WERI-Rb-1 (cell line): ENCODE measurements around the gene TRDMT1.

Source experiments
- DNase-seq: peaks from one replicate; pipeline ENCODE4 v3.0.0-alpha.2; 2020
- H3K27ac ChIP-seq: fragments of 250-450 bp; sonication (Bioruptor Pico); 2 replicates; pipeline ENCODE4 v1.5.1; 2020; ENCODE audit warnings: mild to moderate bottlenecking, moderate library complexity
- H3K27me3 ChIP-seq: fragments of 250-450 bp; sonication (Bioruptor Pico); 2 replicates; pipeline ENCODE4 v1.5.1; 2021; ENCODE audit warnings: mild to moderate bottlenecking, low read depth, moderate library complexity; ENCODE audit not compliant: insufficient read depth, severe bottlenecking
- H3K36me3 ChIP-seq: fragments of 250-450 bp; sonication (Bioruptor Pico); 2 replicates; pipeline ENCODE4 v1.5.1; 2020; ENCODE audit warnings: mild to moderate bottlenecking, moderate library complexity
- H3K4me3 ChIP-seq: 2 replicates; pipeline ENCODE4 v1.5.1; 2011; ENCODE audit warnings: low read depth, mild to moderate bottlenecking, control low read depth, low read length
- H3K9me3 ChIP-seq: fragments of 250-450 bp; sonication (Bioruptor Pico); 2 replicates; pipeline ENCODE4 v1.5.1; 2021; ENCODE audit warnings: mild to moderate bottlenecking, moderate library complexity; ENCODE audit not compliant: severe bottlenecking
- TF ChIP-seq, protein P1 (sequence below): IDR thresholded peaks from 2 replicates; pipeline ENCODE4 v1.5.1; 2011; ENCODE audit warnings: low read depth, mild to moderate bottlenecking, control low read depth, inconsistent platforms, low read length

The TRDMT1 gene, protein sequence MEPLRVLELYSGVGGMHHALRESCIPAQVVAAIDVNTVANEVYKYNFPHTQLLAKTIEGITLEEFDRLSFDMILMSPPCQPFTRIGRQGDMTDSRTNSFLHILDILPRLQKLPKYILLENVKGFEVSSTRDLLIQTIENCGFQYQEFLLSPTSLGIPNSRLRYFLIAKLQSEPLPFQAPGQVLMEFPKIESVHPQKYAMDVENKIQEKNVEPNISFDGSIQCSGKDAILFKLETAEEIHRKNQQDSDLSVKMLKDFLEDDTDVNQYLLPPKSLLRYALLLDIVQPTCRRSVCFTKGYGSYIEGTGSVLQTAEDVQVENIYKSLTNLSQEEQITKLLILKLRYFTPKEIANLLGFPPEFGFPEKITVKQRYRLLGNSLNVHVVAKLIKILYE

DNA sequence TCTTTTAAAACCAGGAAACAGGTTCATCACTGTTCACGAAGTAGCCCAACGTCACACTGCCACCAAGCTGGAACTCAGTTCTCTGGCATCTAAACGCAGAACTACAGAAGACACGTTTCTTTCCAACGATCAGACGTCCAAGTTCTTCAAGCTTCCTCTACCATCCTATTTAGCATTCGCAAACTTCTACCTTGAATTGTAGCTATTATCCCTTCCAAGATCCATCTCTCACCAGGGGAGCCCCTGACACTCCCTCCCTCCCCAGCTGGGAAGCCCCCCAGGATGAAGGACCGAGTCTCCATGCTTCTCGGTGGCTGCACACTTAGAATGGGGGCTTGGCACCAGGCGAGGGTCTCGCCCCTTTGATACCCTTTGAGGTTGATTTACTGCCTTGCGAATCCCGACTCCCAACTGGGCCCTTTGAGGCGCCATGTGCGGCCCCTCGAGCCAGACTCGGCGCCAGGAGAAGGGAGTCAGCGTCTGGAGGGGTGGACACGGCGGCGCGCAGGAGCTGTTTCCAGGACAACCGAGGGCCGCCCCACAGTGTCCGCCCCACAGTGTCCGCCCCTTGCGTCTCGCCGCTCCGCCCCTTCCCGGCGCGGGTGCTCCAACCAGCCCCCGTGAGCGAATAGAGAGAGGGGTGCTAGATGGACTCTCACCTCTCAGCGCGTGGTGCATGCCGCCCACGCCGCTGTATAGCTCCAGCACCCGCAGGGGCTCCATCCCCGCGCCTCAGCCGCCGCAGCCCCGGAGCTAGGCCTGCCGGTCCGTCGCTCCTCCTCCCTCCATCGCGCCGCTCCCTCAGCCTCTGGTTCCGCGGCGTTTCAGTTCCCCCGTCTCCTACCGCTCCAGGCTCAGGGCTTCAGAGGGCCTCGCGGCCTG, at the start of gene TRDMT1:
TSS of gene TRDMT1 (minus strand) at position 761 of the 882 bp plus-strand sequence. CDS start at position 723, 38 bp downstream.
- H3K27ac ChIP-seq = peak within 1 kb of the TSS; percentile 88
- TF ChIP-seq, protein P1, sequence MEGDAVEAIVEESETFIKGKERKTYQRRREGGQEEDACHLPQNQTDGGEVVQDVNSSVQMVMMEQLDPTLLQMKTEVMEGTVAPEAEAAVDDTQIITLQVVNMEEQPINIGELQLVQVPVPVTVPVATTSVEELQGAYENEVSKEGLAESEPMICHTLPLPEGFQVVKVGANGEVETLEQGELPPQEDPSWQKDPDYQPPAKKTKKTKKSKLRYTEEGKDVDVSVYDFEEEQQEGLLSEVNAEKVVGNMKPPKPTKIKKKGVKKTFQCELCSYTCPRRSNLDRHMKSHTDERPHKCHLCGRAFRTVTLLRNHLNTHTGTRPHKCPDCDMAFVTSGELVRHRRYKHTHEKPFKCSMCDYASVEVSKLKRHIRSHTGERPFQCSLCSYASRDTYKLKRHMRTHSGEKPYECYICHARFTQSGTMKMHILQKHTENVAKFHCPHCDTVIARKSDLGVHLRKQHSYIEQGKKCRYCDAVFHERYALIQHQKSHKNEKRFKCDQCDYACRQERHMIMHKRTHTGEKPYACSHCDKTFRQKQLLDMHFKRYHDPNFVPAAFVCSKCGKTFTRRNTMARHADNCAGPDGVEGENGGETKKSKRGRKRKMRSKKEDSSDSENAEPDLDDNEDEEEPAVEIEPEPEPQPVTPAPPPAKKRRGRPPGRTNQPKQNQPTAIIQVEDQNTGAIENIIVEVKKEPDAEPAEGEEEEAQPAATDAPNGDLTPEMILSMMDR = no peak
- peak within 1 kb of the TSS; percentile 81 for H3K4me3 ChIP-seq
- no peaks in the 10 kb centered on the region for H3K9me3 ChIP-seq
- DNase-seq = peak; percentile 81
- no peaks in the 10 kb centered on the region for H3K36me3 ChIP-seq
- H3K27me3 ChIP-seq = no peaks in the 10 kb centered on the region

DNA sequence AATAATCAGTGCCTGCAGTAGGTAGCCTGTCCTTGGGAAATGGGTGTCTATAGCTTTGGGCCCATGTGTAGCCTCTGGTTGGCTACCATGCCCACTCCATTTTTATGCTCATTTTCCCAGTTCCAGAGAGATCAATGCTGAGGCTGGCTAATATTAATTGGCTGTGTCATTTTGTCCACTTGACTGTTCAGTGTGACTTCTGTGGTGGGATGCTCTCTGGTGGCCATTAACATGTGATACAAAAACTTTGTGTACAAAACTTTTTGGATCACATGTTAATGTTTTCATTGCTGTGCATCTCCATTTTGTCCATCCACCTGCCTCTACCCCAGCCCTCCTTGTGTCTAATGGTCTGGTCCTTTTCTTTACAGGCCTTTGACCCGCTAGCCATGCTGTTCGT, 49.3 kb upstream of the TRDMT1 start:
- Histone ChIP-seq H3K27ac (no peak overlapping the region), H3K36me3 (no peaks in the 10 kb centered on the region), H3K4me3 (no peak overlapping the region), H3K27me3 (no peaks in the 10 kb centered on the region), H3K9me3 (no peaks in the 10 kb centered on the region)
- no peak for DNase-seq
- TF ChIP-seq, protein P1 = no peak

DNA sequence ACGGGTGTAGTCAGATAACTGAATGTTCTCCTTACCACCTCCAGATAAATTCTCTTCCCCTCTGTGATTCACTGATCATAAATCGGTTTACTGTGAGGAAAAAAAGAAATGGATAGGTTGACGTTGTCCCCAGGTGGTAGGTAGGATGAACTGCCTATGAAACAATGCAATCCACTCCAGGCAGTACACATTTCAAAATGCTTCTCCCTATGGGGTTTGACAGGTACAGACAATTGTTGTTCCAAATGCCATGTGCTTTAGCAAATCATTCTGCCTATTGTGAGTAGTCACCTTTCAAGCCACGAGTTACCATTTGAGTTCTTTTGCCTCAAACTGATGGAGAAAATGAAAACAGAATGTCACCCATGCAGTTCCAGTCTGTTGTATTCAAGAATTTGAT, 48.3 kb upstream of the TRDMT1 start:
- DNase-seq = no peak
- no peak overlapping the region for H3K27ac ChIP-seq

DNA sequence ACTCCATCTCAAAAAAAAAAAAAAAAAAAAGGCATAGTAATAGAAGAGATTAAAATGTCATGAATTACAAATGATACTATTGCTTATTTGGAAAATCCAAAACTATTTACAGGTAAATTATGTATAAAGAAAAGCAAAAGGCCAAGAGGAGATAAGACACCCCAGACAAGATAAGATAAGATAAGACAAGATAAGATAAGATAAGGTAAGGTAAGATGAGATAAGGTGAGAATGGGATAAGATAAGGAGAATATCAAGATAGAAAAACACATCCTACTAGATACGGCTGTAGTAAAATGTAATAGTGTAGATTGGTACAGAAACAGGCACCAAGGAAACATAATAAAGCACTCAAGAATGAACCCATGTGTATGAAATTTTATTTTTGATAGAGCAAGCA, 47.5 kb upstream of the TRDMT1 start:
- Histone ChIP-seq H3K36me3 (no peaks in the 10 kb centered on the region), H3K27me3 (no peaks in the 10 kb centered on the region), H3K27ac (no peak overlapping the region), H3K4me3 (no peak overlapping the region), H3K9me3 (no peaks in the 10 kb centered on the region)
- DNase-seq = no peak
- TF ChIP-seq, protein P1 = no peak

More for the DNA sequence above, 48.3 kb upstream of the TRDMT1 start:
- TF ChIP-seq, protein P1 = peak; percentile 26; the same call in 1 of the 2 replicates
- no peaks in the 10 kb centered on the region for H3K36me3 ChIP-seq
- H3K4me3 ChIP-seq = no peak overlapping the region
- H3K27me3 ChIP-seq = no peaks in the 10 kb centered on the region
- H3K9me3 ChIP-seq = no peaks in the 10 kb centered on the region

DNA sequence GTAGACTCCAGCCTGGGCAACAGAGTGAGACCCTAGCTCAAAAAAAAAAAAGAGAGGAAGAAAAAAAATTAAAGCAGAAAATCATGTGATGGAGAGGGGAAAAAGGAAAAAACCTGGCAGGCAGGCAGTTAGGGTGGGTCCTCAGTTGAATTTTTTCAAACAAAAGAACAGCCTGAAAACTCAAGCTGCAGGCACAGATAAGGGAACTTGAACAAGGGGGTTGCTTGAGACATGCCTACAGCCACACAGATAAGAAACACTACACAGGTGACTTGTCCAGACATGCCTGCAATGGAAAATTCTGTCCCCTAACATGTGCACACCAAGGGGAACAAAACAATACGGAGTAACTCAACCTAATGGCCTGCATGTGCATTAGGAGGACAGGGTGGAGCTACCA, 45.7 kb upstream of the TRDMT1 start:
- Histone ChIP-seq H3K27ac (no peak overlapping the region), H3K27me3 (no peaks in the 10 kb centered on the region), H3K36me3 (no peaks in the 10 kb centered on the region), H3K9me3 (no peaks in the 10 kb centered on the region), H3K4me3 (no peak overlapping the region)
- TF ChIP-seq, protein P1 = no peak
- no peak for DNase-seq
